22Rv1 (cell line): ENCODE results near the gene PRDM1.

ENCODE experiments used
- CTCF ChIP-seq: fragments of 450-650 bp; IDR thresholded peaks from 2 replicates; pipeline ENCODE4 v1.5.1; 2017; ENCODE audit warnings: mild to moderate bottlenecking
- ZFX ChIP-seq: fragments of 450-650 bp; IDR thresholded peaks from 2 replicates; pipeline ENCODE4 v1.6.1; 2017; ENCODE audit warnings: antibody characterized with exemption, borderline replicate concordance

- TF ChIP-seq CTCF, result no peak
- TF ChIP-seq ZFX, result no peak
These were observed 18.8 kb downstream of the PRDM1 start for GRCh38 chr6:106104941-106105340.
